H1 (cell line): ENCODE measurements around the gene FBXO34. TPM values are rescaled to one million over a fixed set of nuclear protein-coding genes. Genes with fewer than 3 reads are reported as not detected.

Experiments
- ATF3 ChIP-seq: IDR thresholded peaks from 2 replicates; pipeline ENCODE4 v1.6.1; 2011; ENCODE audit warnings: low read depth, mild to moderate bottlenecking, low read length; ENCODE audit not compliant: insufficient read depth
- BCL11A ChIP-seq, 2 experiments: IDR thresholded peaks; one replicate each; pipeline ENCODE4 v1.6.1; 2011; ENCODE audit warnings: low read depth in 2 of 2, low read length in 2 of 2, mild to moderate bottlenecking in 2 of 2
- FOSL1 ChIP-seq: IDR thresholded peaks from 2 replicates; pipeline ENCODE4 v1.6.1; 2011; ENCODE audit warnings: mild to moderate bottlenecking, low read depth, low read length, moderate library complexity; ENCODE audit not compliant: insufficient read depth
- KDM4A ChIP-seq: IDR thresholded peaks from one replicate; pipeline ENCODE4 v1.7.1; 2012; ENCODE audit warnings: low read depth, mild to moderate bottlenecking, moderate library complexity, low read length, inconsistent platforms; ENCODE audit not compliant: severe bottlenecking
- NRF1 ChIP-seq: IDR thresholded peaks from 2 replicates; pipeline ENCODE4 v1.6.1; 2011; ENCODE audit warnings: mild to moderate bottlenecking, low read depth, low read length, improper control_type of control experiment
- SIN3A ChIP-seq, 2 experiments: IDR thresholded peaks in 1 of 2; conservative IDR thresholded peaks in 1 of 2; 2 replicates each; pipeline ENCODE4 v1.6.1; 2011 to 2012; ENCODE audit warnings: low read length in 2 of 2, improper control_type of control experiment in 1 of 2, low read depth in 1 of 2, mild to moderate bottlenecking in 1 of 2
- SP2 ChIP-seq: IDR thresholded peaks from 2 replicates; pipeline ENCODE4 v1.6.1; 2012; ENCODE audit warnings: mild to moderate bottlenecking, low read length, inconsistent platforms
- polyA plus RNA-seq, 7 experiments: library from polyadenylated mRNA; depleted of rRNA in 3 of 7; stranded (reverse) in 5 of 7; unstranded in 2 of 7; fragments of >200 nt in 5 of 7; fragments of 200-250 nt in 2 of 7; gene quantifications; 1 replicate in 5 of 7; 2 replicates in 1 of 7; 4 replicates in 1 of 7; pipeline versions ENCODE4 v1.2.1 to v1.2.3, GENCODE V29; 2011 to 2013; ENCODE audit warnings: missing spikeins in 2 of 7, mixed read lengths in 2 of 7
- total RNA-seq: library from RNA; stranded (reverse); fragmentation: NEBNext Ultra II Directional; extraction: Animal tissue kit (Norgen Biotek cat#: 25700); gene quantifications from 2 replicates; pipeline ENCODE4 v1.2.1, GENCODE V29; 2021

Gene FBXO34
- total and polyA plus RNA-seq, 2 of the 8 experiments (the other 6 are each of a cell fraction or from before 2014, with no cell fraction given), result 7.0 to 14.4 TPM

GRCh38 chr14:55347748-55348147, 76.5 kb downstream of the FBXO34 start (continued):
- TF ChIP-seq KDM4A (no peak), SP2 (no peak), ATF3 (no peak), NRF1 (no peak), BCL11A (IDR thresholded peaks at IDR 0.05; ENCODE audit: low read depth in 2 of 2, low read length in 2 of 2) (no peak), FOSL1 (no peak), SIN3A (conservative IDR thresholded peaks at IDR 0.05 in 1 of 2, IDR thresholded peaks at IDR 0.05 in 1 of 2; ENCODE audit: low read depth in 1 of 2, low read length in 2 of 2) (no peak)
- TF ChIP-seq, all 59 proteins: peak for 0
